Measurements from ENCODE around the gene DDX1. TPM values are rescaled to one million over a fixed set of nuclear protein-coding genes. Genes with fewer than 3 reads are reported as not detected.

Gene DDX1
- total RNA-seq, 1 donor from 2014 or later: 48.1 TPM

DNA sequence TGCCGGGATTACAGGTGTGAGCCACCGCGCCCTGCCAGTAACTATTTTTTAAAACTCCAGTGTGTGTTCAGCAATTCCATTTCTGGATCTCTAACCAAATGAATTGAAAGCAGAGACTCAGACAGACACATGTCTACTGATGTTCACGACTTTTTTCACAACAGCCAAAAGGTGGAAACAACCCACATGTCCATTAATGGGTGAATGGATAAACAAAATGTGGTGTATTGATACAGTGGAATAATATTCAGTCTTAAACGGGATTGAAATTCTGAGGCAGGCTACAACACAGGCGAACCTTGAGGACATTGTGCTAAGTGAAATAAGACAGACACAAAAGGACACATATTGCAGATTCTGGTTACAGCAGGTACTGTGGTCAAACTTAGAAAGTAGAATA is 55.0 kb downstream of the DDX1 start:
- no peaks in the 10 kb centered on the region for H3K27me3 ChIP-seq
- H3K27ac ChIP-seq: no peak overlapping the region
- intact Hi-C loops (cut with DNase I): no loop called here
- TF ChIP-seq POLR2AphosphoS5 (IDR thresholded peaks at IDR 0.05; ENCODE audit: insufficient read depth in 1 of 2, low read depth in 1 of 2) (no peak), POLR2A (IDR thresholded peaks at IDR 0.05) (no peak)
- TF ChIP-seq, protein P1, sequence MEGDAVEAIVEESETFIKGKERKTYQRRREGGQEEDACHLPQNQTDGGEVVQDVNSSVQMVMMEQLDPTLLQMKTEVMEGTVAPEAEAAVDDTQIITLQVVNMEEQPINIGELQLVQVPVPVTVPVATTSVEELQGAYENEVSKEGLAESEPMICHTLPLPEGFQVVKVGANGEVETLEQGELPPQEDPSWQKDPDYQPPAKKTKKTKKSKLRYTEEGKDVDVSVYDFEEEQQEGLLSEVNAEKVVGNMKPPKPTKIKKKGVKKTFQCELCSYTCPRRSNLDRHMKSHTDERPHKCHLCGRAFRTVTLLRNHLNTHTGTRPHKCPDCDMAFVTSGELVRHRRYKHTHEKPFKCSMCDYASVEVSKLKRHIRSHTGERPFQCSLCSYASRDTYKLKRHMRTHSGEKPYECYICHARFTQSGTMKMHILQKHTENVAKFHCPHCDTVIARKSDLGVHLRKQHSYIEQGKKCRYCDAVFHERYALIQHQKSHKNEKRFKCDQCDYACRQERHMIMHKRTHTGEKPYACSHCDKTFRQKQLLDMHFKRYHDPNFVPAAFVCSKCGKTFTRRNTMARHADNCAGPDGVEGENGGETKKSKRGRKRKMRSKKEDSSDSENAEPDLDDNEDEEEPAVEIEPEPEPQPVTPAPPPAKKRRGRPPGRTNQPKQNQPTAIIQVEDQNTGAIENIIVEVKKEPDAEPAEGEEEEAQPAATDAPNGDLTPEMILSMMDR (IDR thresholded peaks at IDR 0.05): no peak
- no peak overlapping the region for H3K4me3 ChIP-seq
- no peaks in the 10 kb centered on the region for H3K36me3 ChIP-seq
- H3K4me1 ChIP-seq: no peaks in the 10 kb centered on the region
- DNase-seq (ENCODE audit: extremely low spot score in 2 of 2): no peak
- no peaks in the 10 kb centered on the region for H3K9me3 ChIP-seq

- intact Hi-C loops (cut with DNase I): no loop called here
- Histone ChIP-seq H3K36me3 (no peaks in the 10 kb centered on the region), H3K4me1 (no peaks in the 10 kb centered on the region), H3K27me3 (no peaks in the 10 kb centered on the region), H3K9me3 (no peaks in the 10 kb centered on the region), H3K27ac (no peak overlapping the region), H3K4me3 (no peak overlapping the region)
- TF ChIP-seq POLR2A (IDR thresholded peaks at IDR 0.05) (no peak), POLR2AphosphoS5 (IDR thresholded peaks at IDR 0.05; ENCODE audit: insufficient read depth in 1 of 2, low read depth in 1 of 2) (no peak)
- TF ChIP-seq, protein P1 (IDR thresholded peaks at IDR 0.05): no peak
- DNase-seq (ENCODE audit: extremely low spot score in 2 of 2): peak in 1 of 2 donors; percentile 60
Measured at GRCh38 chr2:15647622-15648590, 56.2 kb downstream of the DDX1 start.

GRCh38 chr2:15648593-15649525 is 57.2 kb downstream of the DDX1 start:
- TF ChIP-seq POLR2AphosphoS5 (IDR thresholded peaks at IDR 0.05; ENCODE audit: insufficient read depth in 1 of 2, low read depth in 1 of 2) (no peak), POLR2A (IDR thresholded peaks at IDR 0.05) (no peak)
- TF ChIP-seq, protein P1 (IDR thresholded peaks at IDR 0.05): no peak
- no peak overlapping the region for H3K27ac ChIP-seq
- intact Hi-C loops (cut with DNase I): no loop called here
- peak in 1 of 2 donors; percentile 60 for DNase-seq (ENCODE audit: extremely low spot score in 2 of 2)
- no peaks in the 10 kb centered on the region for H3K36me3 ChIP-seq
- no peaks in the 10 kb centered on the region for H3K9me3 ChIP-seq
- no peaks in the 10 kb centered on the region for H3K4me1 ChIP-seq
- H3K27me3 ChIP-seq: no peaks in the 10 kb centered on the region
- H3K4me3 ChIP-seq: no peak overlapping the region

GRCh38 chr2:15649561-15650255 is 58.0 kb downstream of the DDX1 start:
- H3K4me1 ChIP-seq: no peaks in the 10 kb centered on the region
- H3K27ac ChIP-seq: no peak overlapping the region
- no peak overlapping the region for H3K4me3 ChIP-seq
- no peaks in the 10 kb centered on the region for H3K27me3 ChIP-seq
- H3K36me3 ChIP-seq: no peaks in the 10 kb centered on the region
- H3K9me3 ChIP-seq: no peaks in the 10 kb centered on the region
- TF ChIP-seq, protein P1 (IDR thresholded peaks at IDR 0.05): no peak
- TF ChIP-seq POLR2A (IDR thresholded peaks at IDR 0.05): no peak
- TF ChIP-seq POLR2AphosphoS5 (IDR thresholded peaks at IDR 0.05; ENCODE audit: insufficient read depth in 1 of 2, low read depth in 1 of 2): no peak
- DNase-seq (ENCODE audit: extremely low spot score in 2 of 2): peak in 1 of 2 donors; percentile 83
- intact Hi-C loops (cut with DNase I): no loop called here
